ENCODE results near the gene LTO1.
A peak's percentile ranks its signal among the peaks of the same experiment; 100 is the strongest.
"Not testable (repeated sequence)": the region's sequence is repeated elsewhere in the genome, so short reads cannot be mapped to it uniquely, and the experiment has no call there.

Gene LTO1

GRCh38 chr11:69638941-69639681 is 36.0 kb downstream of the LTO1 start:
- peak overlapping the region; percentile 86 for H3K27ac ChIP-seq
- peak; percentile 82 for DNase-seq (ENCODE audit: low read depth, low spot score)

GRCh38 chr11:69637941-69638871 is 36.9 kb downstream of the LTO1 start:
- DNase-seq (ENCODE audit: low read depth, low spot score): no peak

GRCh38 chr11:69637198-69637940 is 37.8 kb downstream of the LTO1 start:
- peak overlapping the region; percentile 86 for H3K27ac ChIP-seq

More at GRCh38 chr11:69637941-69638871, 36.9 kb downstream of the LTO1 start:
- peak overlapping the region; percentile 86 for H3K27ac ChIP-seq

GRCh38 chr11:69636512-69637197 is 38.5 kb downstream of the LTO1 start:
- H3K27ac ChIP-seq: no peak overlapping the region
- DNase-seq (ENCODE audit: low read depth, low spot score): no peak

More at GRCh38 chr11:69637198-69637940, 37.8 kb downstream of the LTO1 start:
- DNase-seq (ENCODE audit: low read depth, low spot score): no peak

GRCh38 chr11:69635804-69636511 is 39.2 kb downstream of the LTO1 start:
- DNase-seq (ENCODE audit: low read depth, low spot score): no peak
- no peak overlapping the region for H3K27ac ChIP-seq

- no peak overlapping the region for H3K27ac ChIP-seq
- no peak for DNase-seq (ENCODE audit: low read depth, low spot score)
Measured at GRCh38 chr11:69635195-69635594, 40.0 kb downstream of the LTO1 start.

GRCh38 chr11:69634590-69634989 is 40.6 kb downstream of the LTO1 start:
- H3K27ac ChIP-seq: no peak overlapping the region
- no peak for DNase-seq (ENCODE audit: low read depth, low spot score)

GRCh38 chr11:69634069-69634468 is 41.1 kb downstream of the LTO1 start:
- no peak for DNase-seq (ENCODE audit: low read depth, low spot score)

GRCh38 chr11:69632900-69633299 is 42.3 kb downstream of the LTO1 start:
- no peak overlapping the region for H3K27ac ChIP-seq
- DNase-seq (ENCODE audit: low read depth, low spot score): no peak

More at GRCh38 chr11:69634069-69634468, 41.1 kb downstream of the LTO1 start:
- no peak overlapping the region for H3K27ac ChIP-seq

- H3K27ac ChIP-seq: no peak overlapping the region
- DNase-seq (ENCODE audit: low read depth, low spot score): no peak
Measured at GRCh38 chr11:69630424-69630823, 44.7 kb downstream of the LTO1 start.

- no peak overlapping the region for H3K27ac ChIP-seq
- no peak for DNase-seq (ENCODE audit: low read depth, low spot score)
Measured at GRCh38 chr11:69630017-69630416, 45.1 kb downstream of the LTO1 start.

GRCh38 chr11:69627551-69627950 is 47.6 kb downstream of the LTO1 start:
- H3K27ac ChIP-seq: no peak overlapping the region
- DNase-seq (ENCODE audit: low read depth, low spot score): no peak

- DNase-seq (ENCODE audit: low read depth, low spot score): no peak
Measured at GRCh38 chr11:69625476-69625875, 49.7 kb downstream of the LTO1 start.

GRCh38 chr11:69624293-69624692 is 50.9 kb downstream of the LTO1 start:
- H3K27ac ChIP-seq: no peak overlapping the region

More at GRCh38 chr11:69625476-69625875, 49.7 kb downstream of the LTO1 start:
- H3K27ac ChIP-seq: no peak overlapping the region

GRCh38 chr11:69622097-69622681 is 53.0 kb downstream of the LTO1 start:
- not testable (repeated sequence) for H3K27ac ChIP-seq; DNase-seq (ENCODE audit: low read depth, low spot score)

More at GRCh38 chr11:69624293-69624692, 50.9 kb downstream of the LTO1 start:
- DNase-seq (ENCODE audit: low read depth, low spot score): no peak

GRCh38 chr11:69620683-69621290 is 54.4 kb downstream of the LTO1 start:
- H3K27ac ChIP-seq: no peak overlapping the region
- no peak for DNase-seq (ENCODE audit: low read depth, low spot score)

GRCh38 chr11:69618237-69618636 is 56.9 kb downstream of the LTO1 start:
- no peak overlapping the region for H3K27ac ChIP-seq
- DNase-seq (ENCODE audit: low read depth, low spot score): no peak

- DNase-seq (ENCODE audit: low read depth, low spot score): no peak
- no peak overlapping the region for H3K27ac ChIP-seq
Measured at GRCh38 chr11:69617682-69618081, 57.5 kb downstream of the LTO1 start.
